WTC11 (cell line): Measurements from ENCODE around the gene FBXO41.

Experiments used
- CREM ChIP-seq: sonication (generic); formaldehyde crosslinking; IDR thresholded peaks from 2 replicates; pipeline ENCODE4 v1.8.1; 2022; ENCODE audit warnings: mild to moderate bottlenecking, missing genetic modification reagents, moderate library complexity
- SP1 ChIP-seq: sonication (generic); formaldehyde crosslinking; conservative IDR thresholded peaks from 2 replicates; pipeline ENCODE4 v1.8.1; 2022; ENCODE audit warnings: missing genetic modification reagents
- ZNF121 ChIP-seq: sonication (generic); formaldehyde crosslinking; IDR thresholded peaks from 2 replicates; pipeline ENCODE4 v1.8.0; 2023; ENCODE audit warnings: missing genetic modification reagents
- TF ChIP-seq, protein P1 (sequence below): fragments of 200-600 bp; IDR thresholded peaks from 2 replicates; pipeline ENCODE4 v1.8.0; 2022; ENCODE audit warnings: antibody characterized with exemption
- TF ChIP-seq, protein P2 (sequence below): sonication (generic); formaldehyde crosslinking; IDR thresholded peaks from 2 replicates; pipeline ENCODE4 v1.8.1; 2022; ENCODE audit warnings: mild to moderate bottlenecking, moderate library complexity, missing genetic modification reagents
- TF ChIP-seq, protein P3 (sequence below): sonication (generic); formaldehyde crosslinking; IDR thresholded peaks from 2 replicates; pipeline ENCODE4 v1.8.0; 2023; ENCODE audit warnings: missing genetic modification reagents
- TF ChIP-seq, protein P4 (sequence below): sonication (generic); formaldehyde crosslinking; conservative IDR thresholded peaks from 2 replicates; pipeline ENCODE4 v1.8.1; 2022; ENCODE audit warnings: mild to moderate bottlenecking, missing genetic modification reagents

DNA sequence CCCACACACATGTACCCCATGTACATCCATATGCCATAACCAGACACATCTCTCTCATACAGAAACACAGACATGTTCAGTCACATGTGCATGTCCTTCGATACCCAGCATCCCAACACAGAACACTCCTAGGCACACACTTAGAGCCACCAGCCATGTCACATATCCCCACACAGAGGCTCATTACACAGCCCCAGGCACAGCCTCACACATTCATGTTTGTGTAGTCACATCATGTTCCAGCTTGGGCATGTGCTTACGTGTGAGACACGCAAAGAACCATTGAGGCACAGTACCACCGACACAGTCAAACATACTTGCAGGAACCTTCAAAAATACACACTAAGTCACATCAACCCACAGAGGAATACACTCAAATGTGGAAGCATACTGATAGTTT lies 17.3 kb downstream of the FBXO41 start:
- no peak for TF ChIP-seq ZNF121 (CRISPR knock-in tag)
- TF ChIP-seq, protein P1, sequence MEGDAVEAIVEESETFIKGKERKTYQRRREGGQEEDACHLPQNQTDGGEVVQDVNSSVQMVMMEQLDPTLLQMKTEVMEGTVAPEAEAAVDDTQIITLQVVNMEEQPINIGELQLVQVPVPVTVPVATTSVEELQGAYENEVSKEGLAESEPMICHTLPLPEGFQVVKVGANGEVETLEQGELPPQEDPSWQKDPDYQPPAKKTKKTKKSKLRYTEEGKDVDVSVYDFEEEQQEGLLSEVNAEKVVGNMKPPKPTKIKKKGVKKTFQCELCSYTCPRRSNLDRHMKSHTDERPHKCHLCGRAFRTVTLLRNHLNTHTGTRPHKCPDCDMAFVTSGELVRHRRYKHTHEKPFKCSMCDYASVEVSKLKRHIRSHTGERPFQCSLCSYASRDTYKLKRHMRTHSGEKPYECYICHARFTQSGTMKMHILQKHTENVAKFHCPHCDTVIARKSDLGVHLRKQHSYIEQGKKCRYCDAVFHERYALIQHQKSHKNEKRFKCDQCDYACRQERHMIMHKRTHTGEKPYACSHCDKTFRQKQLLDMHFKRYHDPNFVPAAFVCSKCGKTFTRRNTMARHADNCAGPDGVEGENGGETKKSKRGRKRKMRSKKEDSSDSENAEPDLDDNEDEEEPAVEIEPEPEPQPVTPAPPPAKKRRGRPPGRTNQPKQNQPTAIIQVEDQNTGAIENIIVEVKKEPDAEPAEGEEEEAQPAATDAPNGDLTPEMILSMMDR: no peak
- TF ChIP-seq, protein P2, sequence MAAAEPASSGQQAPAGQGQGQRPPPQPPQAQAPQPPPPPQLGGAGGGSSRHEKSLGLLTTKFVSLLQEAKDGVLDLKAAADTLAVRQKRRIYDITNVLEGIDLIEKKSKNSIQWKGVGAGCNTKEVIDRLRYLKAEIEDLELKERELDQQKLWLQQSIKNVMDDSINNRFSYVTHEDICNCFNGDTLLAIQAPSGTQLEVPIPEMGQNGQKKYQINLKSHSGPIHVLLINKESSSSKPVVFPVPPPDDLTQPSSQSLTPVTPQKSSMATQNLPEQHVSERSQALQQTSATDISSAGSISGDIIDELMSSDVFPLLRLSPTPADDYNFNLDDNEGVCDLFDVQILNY (CRISPR knock-in tag): no peak
- no peak for TF ChIP-seq SP1
- no peak for TF ChIP-seq CREM (CRISPR knock-in tag)
- TF ChIP-seq, protein P3, sequence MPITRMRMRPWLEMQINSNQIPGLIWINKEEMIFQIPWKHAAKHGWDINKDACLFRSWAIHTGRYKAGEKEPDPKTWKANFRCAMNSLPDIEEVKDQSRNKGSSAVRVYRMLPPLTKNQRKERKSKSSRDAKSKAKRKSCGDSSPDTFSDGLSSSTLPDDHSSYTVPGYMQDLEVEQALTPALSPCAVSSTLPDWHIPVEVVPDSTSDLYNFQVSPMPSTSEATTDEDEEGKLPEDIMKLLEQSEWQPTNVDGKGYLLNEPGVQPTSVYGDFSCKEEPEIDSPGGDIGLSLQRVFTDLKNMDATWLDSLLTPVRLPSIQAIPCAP (CRISPR knock-in tag): no peak
- TF ChIP-seq, protein P4, sequence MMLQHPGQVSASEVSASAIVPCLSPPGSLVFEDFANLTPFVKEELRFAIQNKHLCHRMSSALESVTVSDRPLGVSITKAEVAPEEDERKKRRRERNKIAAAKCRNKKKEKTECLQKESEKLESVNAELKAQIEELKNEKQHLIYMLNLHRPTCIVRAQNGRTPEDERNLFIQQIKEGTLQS (CRISPR knock-in tag): no peak
